CD8-positive, alpha-beta memory T cell (primary cell): ENCODE results near the gene VGLL4. TPM values are rescaled to one million over a fixed set of nuclear protein-coding genes. Genes with fewer than 3 reads are reported as not detected.
"Not testable (repeated sequence)": the region's sequence is repeated elsewhere in the genome, so short reads cannot be mapped to it uniquely, and the experiment has no call there.

Experiments
- CTCF ChIA-PET: fragments of 350-600 bp; sonication (Branson Sonifier 250); formaldehyde crosslinking; loops from one replicate; lab custom pipeline; 2021; ENCODE audit warnings: antibody characterized with exemption; lab: Charles Lee
- POLR2A ChIA-PET: fragments of 350-600 bp; sonication (Branson Sonifier 250); formaldehyde crosslinking; loops from one replicate; lab custom pipeline; 2021; ENCODE audit warnings: antibody characterized with exemption; lab: Charles Lee
- DNase-seq, 5 donors: peaks; one replicate each; pipeline versions ENCODE4 v3.0.0 to v3.0.0-alpha.2; 2020 to 2022; ENCODE audit warnings: mixed read lengths in 1 of 5
- H3K27ac ChIP-seq: one replicate; pipeline ENCODE4 v1.7.0; 2013; ENCODE audit warnings: low read depth, mild to moderate bottlenecking, low read length, moderate library complexity
- H3K27me3 ChIP-seq: 2 replicates; pipeline ENCODE4 v1.7.0; 2013; ENCODE audit warnings: low read length, mild to moderate bottlenecking; ENCODE audit not compliant: insufficient read depth, poor library complexity, severe bottlenecking
- H3K36me3 ChIP-seq: 2 replicates; pipeline ENCODE4 v1.7.0; 2013; ENCODE audit warnings: mild to moderate bottlenecking, low read length, moderate library complexity; ENCODE audit not compliant: insufficient read depth
- H3K4me1 ChIP-seq: 2 replicates; pipeline ENCODE4 v1.7.0; 2013; ENCODE audit warnings: mild to moderate bottlenecking, low read length, moderate library complexity; ENCODE audit not compliant: insufficient read depth
- H3K4me3 ChIP-seq: 2 replicates; pipeline ENCODE4 v1.7.0; 2013; ENCODE audit warnings: mild to moderate bottlenecking, low read length
- H3K9me3 ChIP-seq: 2 replicates; pipeline ENCODE4 v1.7.0; 2013; ENCODE audit warnings: mild to moderate bottlenecking, low read length
- H3K27ac Mint-ChIP-seq, 8 donors: one replicate each; pipeline ENCODE4 v1.8.0; 2020 to 2021; ENCODE audit warnings: mixed read lengths in 8 of 8, mild to moderate bottlenecking in 6 of 8, inconsistent platforms in 3 of 8, moderate library complexity in 3 of 8
- H3K27me3 Mint-ChIP-seq, 2 donors: one replicate each; pipeline ENCODE4 v1.8.0; 2020 to 2021; ENCODE audit warnings: mixed read lengths in 2 of 2, mild to moderate bottlenecking in 1 of 2, moderate library complexity in 1 of 2
- H3K36me3 Mint-ChIP-seq, 3 donors: one replicate each; pipeline ENCODE4 v1.8.0; 2020 to 2021; ENCODE audit warnings: mixed read lengths in 3 of 3, inconsistent platforms in 1 of 3, mild to moderate bottlenecking in 1 of 3
- H3K4me1 Mint-ChIP-seq, 3 donors: one replicate each; pipeline ENCODE4 v1.8.0; 2020 to 2021; ENCODE audit warnings: mixed read lengths in 3 of 3, inconsistent platforms in 1 of 3, mild to moderate bottlenecking in 1 of 3
- H3K4me3 Mint-ChIP-seq, 7 donors: one replicate each; pipeline ENCODE4 v1.8.0; 2020 to 2021; ENCODE audit warnings: mixed read lengths in 7 of 7, mild to moderate bottlenecking in 6 of 7, moderate library complexity in 4 of 7, inconsistent platforms in 2 of 7
- H3K9me3 Mint-ChIP-seq, 5 donors: one replicate each; pipeline ENCODE4 v1.8.0; 2020 to 2022; ENCODE audit warnings: mixed read lengths in 5 of 5, mild to moderate bottlenecking in 3 of 5, moderate library complexity in 2 of 5, inconsistent platforms in 1 of 5
- polyA plus RNA-seq: library from polyadenylated mRNA; unstranded; fragments of 300-500 nt; fragmentation: Illumina TruSeq; gene quantifications from one replicate; pipeline ENCODE4 v1.2.3, GENCODE V29; 2021
- total RNA-seq, 2 experiments: library from RNA; stranded (reverse); gene quantifications; one replicate each; pipeline ENCODE4 v1.2.3, GENCODE V29; 2021

Gene VGLL4, protein sequence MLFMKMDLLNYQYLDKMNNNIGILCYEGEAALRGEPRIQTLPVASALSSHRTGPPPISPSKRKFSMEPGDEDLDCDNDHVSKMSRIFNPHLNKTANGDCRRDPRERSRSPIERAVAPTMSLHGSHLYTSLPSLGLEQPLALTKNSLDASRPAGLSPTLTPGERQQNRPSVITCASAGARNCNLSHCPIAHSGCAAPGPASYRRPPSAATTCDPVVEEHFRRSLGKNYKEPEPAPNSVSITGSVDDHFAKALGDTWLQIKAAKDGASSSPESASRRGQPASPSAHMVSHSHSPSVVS
- total RNA-seq = 10 to 100 TPM; 37.7 to 40.5 TPM
- polyA plus RNA-seq = 29.9 TPM

GRCh38 chr3:11643605-11644087 is at the start of gene VGLL4:
Gene VGLL4 (minus strand): TSS chr3:11643915. CDS start chr3:11643518, 397 bp downstream.
- H3K4me3 ChIP-seq = peak within 1 kb of the TSS; percentile 90
- H3K4me1 ChIP-seq = peaks cover 28% of the 10 kb centered on the region
- peaks cover 0 to 28% (median 2%) of the 10 kb centered on the region in 3 donors for H3K36me3 Mint-ChIP-seq
- H3K27me3 Mint-ChIP-seq = peaks cover 0 to 3% of the 10 kb centered on the region in 2 donors
- peak; percentile 36 to 65 (median 47) for DNase-seq
- no peaks in the 10 kb centered on the region for H3K27me3 ChIP-seq
- no peaks in the 10 kb centered on the region for H3K9me3 Mint-ChIP-seq
- ChIA-PET POLR2A (interaction anchor here (0.6 to 1.3 kb wide), 4 partner anchors 75 to 371 kb away, joined by 3 to 12 read pairs (median 6); partner anchors contain the start of genes ATG7 and TAMM41), CTCF (interaction anchor here (0.8 to 2.4 kb wide), 4 partner anchors 8 to 264 kb away, joined by 3 to 9 read pairs (median 4); no protein-coding TSS in a partner anchor)
- H3K4me1 Mint-ChIP-seq = peaks cover 31 to 42% (median 41%) of the 10 kb centered on the region in 3 donors
- peak within 1 kb of the TSS; percentile 95 to 100 (median 97) for H3K4me3 Mint-ChIP-seq
- peak within 1 kb of the TSS; percentile 93 for H3K27ac ChIP-seq
- no peaks in the 10 kb centered on the region for H3K36me3 ChIP-seq
- no peaks in the 10 kb centered on the region for H3K9me3 ChIP-seq
- H3K27ac Mint-ChIP-seq = peak within 1 kb of the TSS; percentile 91 to 100 (median 97)

DNA sequence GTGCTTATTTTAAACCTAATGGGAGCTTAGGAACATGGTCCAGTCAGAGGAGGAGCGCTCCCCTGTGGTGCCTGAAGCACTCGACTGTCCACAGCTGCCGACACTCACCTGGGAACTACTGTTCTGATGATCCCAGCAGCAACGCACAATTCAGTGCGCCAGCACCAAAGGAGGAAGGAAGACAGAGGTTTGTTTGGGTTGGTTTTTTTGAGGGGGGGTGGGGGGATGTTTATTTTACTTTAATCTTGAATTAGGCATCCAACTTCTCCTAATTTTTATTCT is 48.8 kb upstream of the VGLL4 start:
- H3K4me3 ChIP-seq = no peak overlapping the region
- ChIA-PET POLR2A (no interaction called here), CTCF (interaction anchor here (0.7 kb wide), 1 partner anchor 117 kb away, joined by 4 read pairs; no protein-coding TSS in a partner anchor)
- H3K9me3 Mint-ChIP-seq = no peaks in the 10 kb centered on the region
- no peak for DNase-seq
- H3K36me3 ChIP-seq = no peaks in the 10 kb centered on the region
- peak overlapping the region in 1 of 8 donors; percentile 72 for H3K27ac Mint-ChIP-seq
- no peak overlapping the region for H3K27ac ChIP-seq
- H3K4me3 Mint-ChIP-seq = no peak overlapping the region
- no peaks in the 10 kb centered on the region for H3K9me3 ChIP-seq
- peaks cover 0 to 2% of the 10 kb centered on the region in 2 donors for H3K27me3 Mint-ChIP-seq
- H3K4me1 Mint-ChIP-seq = peaks cover 0 to 9% (median 0%) of the 10 kb centered on the region in 3 donors
- peaks cover 0 to 27% (median 3%) of the 10 kb centered on the region in 3 donors for H3K36me3 Mint-ChIP-seq
- H3K27me3 ChIP-seq = no peaks in the 10 kb centered on the region
- no peaks in the 10 kb centered on the region for H3K4me1 ChIP-seq

GRCh38 chr3:11691767-11692531 is 48.2 kb upstream of the VGLL4 start:
- no peaks in the 10 kb centered on the region for H3K4me1 ChIP-seq

GRCh38 chr3:11690863-11691766 is 47.4 kb upstream of the VGLL4 start:
- Histone ChIP-seq H3K4me3 (no peak overlapping the region), H3K36me3 (no peaks in the 10 kb centered on the region), H3K9me3 (no peaks in the 10 kb centered on the region), H3K27ac (no peak overlapping the region), H3K27me3 (no peaks in the 10 kb centered on the region), H3K4me1 (no peaks in the 10 kb centered on the region)
- Mint-ChIP-seq H3K9me3 (no peaks in the 10 kb centered on the region), H3K36me3 (peaks cover 0 to 23% (median 3%) of the 10 kb centered on the region in 3 donors), H3K27ac (no peak overlapping the region), H3K27me3 (peaks cover 0 to 2% of the 10 kb centered on the region in 2 donors), H3K4me3 (no peak overlapping the region), H3K4me1 (peaks cover 0 to 6% (median 0%) of the 10 kb centered on the region in 3 donors)
- CTCF ChIA-PET = no interaction called here
- DNase-seq = no peak
- POLR2A ChIA-PET = no interaction called here

More at GRCh38 chr3:11691767-11692531, 48.2 kb upstream of the VGLL4 start:
- no peaks in the 10 kb centered on the region for H3K9me3 ChIP-seq
- H3K9me3 Mint-ChIP-seq = no peaks in the 10 kb centered on the region
- no peak for DNase-seq
- H3K27me3 ChIP-seq = no peaks in the 10 kb centered on the region
- peaks cover 0 to 2% of the 10 kb centered on the region in 2 donors for H3K27me3 Mint-ChIP-seq
- no peak overlapping the region for H3K27ac ChIP-seq
- no peak overlapping the region for H3K4me3 Mint-ChIP-seq
- peak overlapping the region in 1 of 8 donors; percentile 72 for H3K27ac Mint-ChIP-seq
- H3K4me3 ChIP-seq = no peak overlapping the region
- POLR2A ChIA-PET = no interaction called here
- CTCF ChIA-PET = interaction anchor here (0.7 kb wide), 1 partner anchor 117 kb away, joined by 4 read pairs; no protein-coding TSS in a partner anchor
- peaks cover 0 to 9% (median 0%) of the 10 kb centered on the region in 3 donors for H3K4me1 Mint-ChIP-seq
- H3K36me3 ChIP-seq = no peaks in the 10 kb centered on the region
- peaks cover 0 to 27% (median 3%) of the 10 kb centered on the region in 3 donors for H3K36me3 Mint-ChIP-seq

- H3K9me3 ChIP-seq = no peaks in the 10 kb centered on the region
- H3K4me1 Mint-ChIP-seq = peaks cover 0 to 4% (median 0%) of the 10 kb centered on the region in 3 donors
- peaks cover 0 to 2% of the 10 kb centered on the region in 2 donors for H3K27me3 Mint-ChIP-seq
- DNase-seq = no peak
- no peaks in the 10 kb centered on the region for H3K4me1 ChIP-seq
- H3K27me3 ChIP-seq = no peaks in the 10 kb centered on the region
- H3K4me3 Mint-ChIP-seq = no peak overlapping the region
- no peak overlapping the region for H3K4me3 ChIP-seq
- CTCF ChIA-PET = no interaction called here
- H3K36me3 ChIP-seq = no peaks in the 10 kb centered on the region
- H3K27ac Mint-ChIP-seq = peak overlapping the region in 1 of 8 donors; percentile 17
- peaks cover 0 to 20% (median 3%) of the 10 kb centered on the region in 3 donors for H3K36me3 Mint-ChIP-seq
- H3K9me3 Mint-ChIP-seq = peaks cover 0 to 2% (median 0%) of the 10 kb centered on the region in 5 donors
- H3K27ac ChIP-seq = no peak overlapping the region
- POLR2A ChIA-PET = no interaction called here
Measured at GRCh38 chr3:11689749-11690148, 46.0 kb upstream of the VGLL4 start.

DNA sequence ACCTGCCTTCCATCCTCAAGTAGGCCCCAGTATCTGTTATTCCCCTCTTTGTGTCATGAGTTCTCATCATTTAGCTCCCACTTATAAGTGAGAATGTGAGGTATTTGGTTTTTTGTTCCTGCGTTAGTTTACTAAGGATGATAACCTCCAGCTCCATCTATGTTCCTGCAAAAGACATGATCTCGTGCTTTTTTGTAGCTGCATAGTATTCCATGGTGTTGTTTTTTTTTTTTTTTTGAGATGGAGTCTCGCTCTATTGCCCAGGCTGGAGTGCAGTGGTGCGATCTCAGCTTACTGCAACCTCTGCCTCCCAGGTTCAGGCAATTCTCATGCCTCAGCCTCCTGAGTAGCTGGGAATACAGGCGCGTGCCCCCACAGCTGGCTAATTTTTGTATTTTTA is 41.3 kb upstream of the VGLL4 start:
- H3K36me3 Mint-ChIP-seq = peaks cover 0 to 16% (median 3%) of the 10 kb centered on the region in 3 donors
- POLR2A ChIA-PET = interaction anchor here (0.6 kb wide), 1 partner anchor 67 kb away, joined by 4 read pairs; no protein-coding TSS in a partner anchor
- H3K4me1 Mint-ChIP-seq, H3K36me3 ChIP-seq, H3K4me3 ChIP-seq, H3K4me3 Mint-ChIP-seq, H3K27ac ChIP-seq, DNase-seq, H3K27me3 Mint-ChIP-seq, CTCF ChIA-PET, H3K27me3 ChIP-seq, H3K4me1 ChIP-seq, H3K9me3 Mint-ChIP-seq, H3K9me3 ChIP-seq: not testable (repeated sequence)
- peak overlapping the region in 1 of 8 donors; percentile 1 for H3K27ac Mint-ChIP-seq

DNA sequence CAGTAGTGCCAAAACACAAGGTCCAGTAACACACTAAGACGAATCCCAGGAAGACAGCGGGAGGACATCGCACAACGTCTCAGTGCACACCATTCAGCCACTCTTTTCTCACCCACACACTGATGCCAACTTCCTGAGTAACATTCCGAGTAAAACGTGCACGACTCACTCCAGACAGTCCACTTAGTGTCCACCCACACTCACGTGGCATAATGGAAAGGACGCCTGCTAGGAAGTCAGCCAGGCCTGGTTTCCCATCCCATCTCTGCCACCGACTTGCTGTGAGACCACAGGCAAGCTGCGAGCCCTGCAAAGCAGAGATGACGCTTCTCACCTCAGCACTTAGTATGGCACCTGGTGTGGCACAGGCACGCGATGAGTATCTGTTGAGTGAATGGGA is 36.8 kb upstream of the VGLL4 start:
- Histone ChIP-seq H3K4me1 (no peaks in the 10 kb centered on the region), H3K4me3 (no peak overlapping the region), H3K27me3 (no peaks in the 10 kb centered on the region), H3K9me3 (no peaks in the 10 kb centered on the region), H3K27ac (no peak overlapping the region), H3K36me3 (no peaks in the 10 kb centered on the region)
- Mint-ChIP-seq H3K9me3 (peaks cover 0 to 2% (median 0%) of the 10 kb centered on the region in 5 donors), H3K4me3 (no peak overlapping the region), H3K27ac (no peak overlapping the region), H3K27me3 (no peaks in the 10 kb centered on the region), H3K4me1 (peaks cover 0 to 3% (median 0%) of the 10 kb centered on the region in 3 donors), H3K36me3 (peaks cover 0 to 23% (median 8%) of the 10 kb centered on the region in 3 donors)
- POLR2A ChIA-PET = no interaction called here
- no peak for DNase-seq
- CTCF ChIA-PET = no interaction called here
